SH-SY5Y (cell line): ENCODE data around the gene DIS3L2.
"Not testable (repeated sequence)": the region's sequence is repeated elsewhere in the genome, so short reads cannot be mapped to it uniquely, and the experiment has no call there.

ENCODE experiments used
- GATA2 ChIP-seq: IDR thresholded peaks from 2 replicates; pipeline ENCODE4 v1.6.1; 2011; ENCODE audit warnings: mild to moderate bottlenecking, low read depth, low read length
- GATA3 ChIP-seq: IDR thresholded peaks from 2 replicates; pipeline ENCODE4 v1.6.1; 2011; ENCODE audit warnings: low read depth, mild to moderate bottlenecking, low read length, moderate library complexity

The DIS3L2 gene

GRCh38 chr2:232377841-232378734 lies 416.6 kb downstream of the DIS3L2 start:
- TF ChIP-seq GATA2 (no peak), GATA3 (no peak)

- not testable (repeated sequence) for TF ChIP-seq GATA3, GATA2
These were observed 417.2 kb downstream of the DIS3L2 start, which contains the start of gene ALPP for GRCh38 chr2:232378735-232379151. TSS of gene ALPP (plus strand) at chr2:232378751. CDS start at chr2:232378803, 52 bp downstream.

DNA sequence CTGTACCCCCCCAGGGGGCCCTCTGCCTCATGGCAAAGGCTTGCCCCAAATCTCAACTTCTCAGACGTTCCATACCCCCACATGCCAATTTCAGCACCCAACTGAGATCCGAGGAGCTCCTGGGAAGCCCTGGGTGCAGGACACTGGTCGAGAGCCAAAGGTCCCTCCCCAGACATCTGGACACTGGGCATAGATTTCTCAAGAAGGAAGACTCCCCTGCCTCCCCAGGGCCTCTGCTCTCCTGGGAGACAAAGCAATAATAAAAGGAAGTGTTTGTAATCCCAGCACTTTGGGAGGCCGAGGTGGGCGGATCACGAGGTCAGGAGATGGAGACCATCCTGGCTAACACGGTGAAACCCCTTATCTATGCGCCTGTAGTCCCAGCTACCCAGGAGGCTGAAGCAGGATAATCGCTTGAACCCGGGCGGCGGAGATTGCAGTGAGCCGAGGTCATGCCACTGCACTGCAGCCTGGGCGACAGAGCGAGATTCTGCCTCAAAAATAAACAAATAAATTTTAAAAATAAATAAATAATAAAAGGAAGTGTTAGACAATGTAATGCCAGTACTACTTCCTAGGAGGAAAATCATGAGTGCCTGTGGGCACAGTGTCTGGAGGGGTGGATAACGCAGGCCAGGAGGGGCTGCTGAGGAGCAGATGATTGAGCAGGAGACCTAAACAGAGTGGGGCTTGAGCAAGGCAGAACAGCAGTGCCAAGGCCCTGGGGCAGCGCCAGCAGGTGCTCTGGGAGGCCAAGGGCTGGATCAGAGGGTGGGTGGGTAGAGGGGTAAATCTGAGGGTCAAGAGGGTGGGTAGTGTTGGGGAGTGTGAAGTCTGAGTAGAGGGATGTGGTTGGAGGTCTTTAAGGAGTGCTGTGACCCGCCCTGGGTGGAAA lies 421.1 kb downstream of the DIS3L2 start:
- TF ChIP-seq GATA2: no peak
- TF ChIP-seq GATA3: no peak

DNA sequence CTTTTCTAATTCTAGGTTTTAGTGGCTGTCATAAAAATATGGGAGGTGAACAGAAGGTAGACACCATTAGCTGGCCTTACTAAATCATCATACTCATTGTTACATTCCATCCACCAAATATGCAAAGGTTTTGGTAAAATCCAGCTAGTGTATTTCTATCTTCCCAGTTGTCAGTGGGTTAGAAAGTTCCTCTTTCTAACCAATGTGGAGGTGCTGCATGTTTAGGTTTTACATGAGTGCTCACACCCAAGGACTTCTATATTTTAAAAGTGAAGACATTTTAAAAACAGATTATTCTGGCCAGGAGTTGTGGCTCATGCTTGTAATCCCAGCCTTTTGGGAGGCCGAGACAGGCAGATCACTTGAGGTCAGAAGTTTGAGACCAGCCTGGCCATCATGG lies 423.0 kb downstream of the DIS3L2 start:
- TF ChIP-seq GATA2: no peak
- no peak for TF ChIP-seq GATA3

DNA sequence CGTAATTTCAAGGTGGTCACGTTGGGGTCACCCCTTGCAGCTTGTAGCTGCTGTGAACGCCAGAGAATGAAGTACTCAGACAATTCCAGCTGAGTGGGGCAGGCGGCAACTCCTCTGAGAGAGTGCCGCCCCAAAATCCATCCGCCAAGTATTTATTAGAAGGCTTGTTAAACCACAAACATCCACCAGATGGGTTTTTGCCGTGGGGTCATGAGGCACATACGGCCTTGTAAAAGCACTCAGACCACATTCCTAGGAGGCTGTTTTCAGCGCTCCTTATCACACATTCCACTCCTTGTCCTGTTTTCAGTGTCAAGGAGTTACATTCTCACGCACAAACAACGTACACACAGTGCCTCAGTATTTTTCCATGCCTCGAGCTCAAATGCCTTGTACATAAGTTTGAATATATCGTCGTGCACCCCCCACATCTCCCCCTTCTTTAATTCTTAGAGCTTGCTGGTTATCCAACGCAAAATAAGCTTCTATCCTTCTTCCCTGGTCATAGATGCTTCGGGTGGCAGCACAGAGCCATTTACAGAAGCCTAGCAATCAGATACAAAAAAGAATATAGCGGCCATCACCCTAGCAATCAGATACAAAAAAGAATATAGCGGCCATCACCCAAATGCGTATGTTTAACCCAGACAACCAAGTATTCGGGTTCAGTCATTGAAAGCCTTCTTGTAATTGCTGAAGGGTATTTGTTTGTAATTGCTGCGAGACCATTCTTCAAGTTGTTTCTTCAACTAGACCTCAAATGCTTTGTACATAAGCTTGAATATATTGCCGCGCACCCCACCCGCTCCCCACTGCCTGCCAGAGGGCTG lies 424.4 kb downstream of the DIS3L2 start:
- no peak for TF ChIP-seq GATA2
- no peak for TF ChIP-seq GATA3

- no peak for TF ChIP-seq GATA2
- TF ChIP-seq GATA3: no peak
These were observed 424.9 kb downstream of the DIS3L2 start for GRCh38 chr2:232386490-232386739.
